ENCODE data around the gene ORMDL1. TPM values are rescaled to one million over a fixed set of nuclear protein-coding genes. Genes with fewer than 3 reads are reported as not detected.

The ORMDL1 gene, protein sequence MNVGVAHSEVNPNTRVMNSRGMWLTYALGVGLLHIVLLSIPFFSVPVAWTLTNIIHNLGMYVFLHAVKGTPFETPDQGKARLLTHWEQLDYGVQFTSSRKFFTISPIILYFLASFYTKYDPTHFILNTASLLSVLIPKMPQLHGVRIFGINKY
- 32.9 and 57.4 TPM in 2 replicates for total RNA-seq

DNA sequence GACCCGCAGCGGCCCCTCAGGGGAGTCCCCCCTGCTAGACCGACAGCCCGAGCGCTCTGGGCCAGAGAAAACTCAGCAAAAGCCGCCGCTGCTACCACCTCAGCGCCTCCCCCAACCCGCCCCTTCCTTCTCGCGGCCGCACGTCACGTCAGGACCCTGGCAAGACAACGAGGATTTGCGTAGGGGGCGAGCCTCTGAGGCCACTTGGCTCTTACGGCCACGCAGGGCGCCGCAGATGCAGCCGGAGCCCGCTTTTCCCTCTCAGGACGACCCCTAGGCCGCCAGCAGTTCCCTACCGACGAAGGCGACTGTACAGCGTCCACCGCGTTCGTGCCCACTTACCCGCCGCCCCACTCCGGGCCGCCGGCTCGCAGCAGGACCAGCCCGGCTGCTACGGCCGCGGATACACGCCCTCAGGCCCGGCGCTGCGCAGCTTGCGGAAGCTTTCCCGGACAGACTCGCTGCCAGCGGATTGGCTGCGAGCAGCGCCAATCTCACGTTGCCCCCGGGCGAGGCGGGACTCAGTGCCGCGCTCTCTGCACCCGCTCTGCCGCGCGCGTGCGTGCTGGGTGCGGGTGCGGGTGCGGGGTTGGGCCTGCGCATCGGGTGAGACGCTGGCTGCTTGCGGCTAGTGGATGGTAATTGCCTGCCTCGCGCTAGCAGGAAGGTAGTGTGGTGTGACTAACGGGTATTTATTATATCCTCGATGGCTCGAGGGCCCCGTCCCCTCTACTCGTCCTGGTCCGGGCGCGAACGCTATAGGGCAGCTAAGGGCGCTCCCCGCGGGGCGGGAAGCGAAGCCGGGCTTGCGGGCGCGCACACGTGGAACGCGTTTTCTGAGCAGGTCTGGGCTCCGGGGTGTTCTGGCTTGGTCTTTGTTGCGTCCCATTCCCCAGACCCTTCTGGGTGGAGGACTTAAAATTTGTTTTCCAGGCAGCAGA lies at the start of gene ORMDL1, which contains the start of gene PMS1:
ORMDL1 (minus strand) TSS at position 413 of the 941 bp plus-strand sequence. CDS start 1,744 bp downstream, outside the sequence.
PMS1 (plus strand) TSS at position 524 of the 941 bp plus-strand sequence. CDS start 7,360 bp downstream, outside the sequence.
- TF ChIP-seq, protein P1, sequence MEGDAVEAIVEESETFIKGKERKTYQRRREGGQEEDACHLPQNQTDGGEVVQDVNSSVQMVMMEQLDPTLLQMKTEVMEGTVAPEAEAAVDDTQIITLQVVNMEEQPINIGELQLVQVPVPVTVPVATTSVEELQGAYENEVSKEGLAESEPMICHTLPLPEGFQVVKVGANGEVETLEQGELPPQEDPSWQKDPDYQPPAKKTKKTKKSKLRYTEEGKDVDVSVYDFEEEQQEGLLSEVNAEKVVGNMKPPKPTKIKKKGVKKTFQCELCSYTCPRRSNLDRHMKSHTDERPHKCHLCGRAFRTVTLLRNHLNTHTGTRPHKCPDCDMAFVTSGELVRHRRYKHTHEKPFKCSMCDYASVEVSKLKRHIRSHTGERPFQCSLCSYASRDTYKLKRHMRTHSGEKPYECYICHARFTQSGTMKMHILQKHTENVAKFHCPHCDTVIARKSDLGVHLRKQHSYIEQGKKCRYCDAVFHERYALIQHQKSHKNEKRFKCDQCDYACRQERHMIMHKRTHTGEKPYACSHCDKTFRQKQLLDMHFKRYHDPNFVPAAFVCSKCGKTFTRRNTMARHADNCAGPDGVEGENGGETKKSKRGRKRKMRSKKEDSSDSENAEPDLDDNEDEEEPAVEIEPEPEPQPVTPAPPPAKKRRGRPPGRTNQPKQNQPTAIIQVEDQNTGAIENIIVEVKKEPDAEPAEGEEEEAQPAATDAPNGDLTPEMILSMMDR (IDR thresholded peaks at IDR 0.05; ENCODE audit: insufficient read depth, low read depth, low read length) = no peak
- peak within 1 kb of the TSS; percentile 87 for H3K4me3 ChIP-seq (ENCODE audit: low read depth, low read length)
- peak; percentile 96 for DNase-seq (ENCODE audit: low read depth)

DNA sequence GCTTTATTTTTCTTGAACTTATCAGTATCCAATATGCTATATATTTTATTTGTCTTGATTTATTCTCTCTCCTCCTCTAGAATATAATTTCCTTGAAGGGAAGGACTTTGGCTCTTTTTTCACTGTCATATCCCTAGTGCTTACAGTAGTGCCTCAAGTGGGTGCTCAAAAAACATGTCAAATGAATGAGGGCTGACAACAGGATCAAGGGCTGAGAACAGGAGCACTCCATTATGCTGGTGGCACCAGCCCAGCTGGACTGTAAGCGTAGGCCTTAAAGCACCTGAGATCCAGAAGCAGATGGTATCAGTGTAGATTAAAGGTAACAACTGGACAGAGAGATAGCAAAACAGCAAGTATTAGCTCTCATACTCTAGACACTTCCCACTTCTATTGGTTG lies 46.4 kb upstream of the ORMDL1 start:
- H3K4me3 ChIP-seq (ENCODE audit: low read depth, low read length) = no peak overlapping the region
- TF ChIP-seq, protein P1 (IDR thresholded peaks at IDR 0.05; ENCODE audit: insufficient read depth, low read depth, low read length) = no peak
- no peak for DNase-seq (ENCODE audit: low read depth)

DNA sequence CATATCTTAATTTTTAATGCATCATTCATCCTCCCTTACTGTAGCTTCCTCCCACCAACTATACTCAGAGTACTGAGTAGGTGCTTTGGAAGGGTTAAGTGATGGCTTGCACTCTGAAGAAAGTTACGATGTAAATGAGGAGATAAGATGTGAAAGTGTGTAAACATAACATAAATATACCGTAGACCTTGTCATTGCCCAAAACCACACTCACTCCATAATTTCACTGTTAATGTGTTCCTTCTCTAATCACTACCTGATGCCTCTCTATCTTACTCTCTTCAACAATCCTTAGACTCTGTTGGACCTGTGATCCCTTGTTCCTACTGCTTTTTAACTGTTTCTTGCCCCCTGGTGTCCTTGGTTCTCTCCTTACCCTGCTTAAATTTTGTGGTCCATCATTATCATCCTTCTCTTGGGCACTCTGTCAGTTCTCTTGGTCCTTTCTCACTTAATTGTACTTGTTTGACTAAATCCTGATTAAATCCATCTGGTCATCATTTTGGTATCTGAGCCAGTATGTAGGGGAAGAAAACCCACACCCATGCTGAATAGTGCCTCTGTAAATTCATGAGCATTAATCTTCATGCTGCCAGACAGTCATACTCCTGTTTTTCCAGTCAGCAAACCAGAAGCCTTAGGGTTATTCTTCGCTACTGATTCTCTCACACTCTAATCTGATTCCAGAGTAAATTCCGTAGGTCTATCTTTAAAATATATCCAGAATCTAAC lies 45.1 kb upstream of the ORMDL1 start:
- H3K4me3 ChIP-seq (ENCODE audit: low read depth, low read length) = no peak overlapping the region
- peak; percentile 61 for DNase-seq (ENCODE audit: low read depth)

DNA sequence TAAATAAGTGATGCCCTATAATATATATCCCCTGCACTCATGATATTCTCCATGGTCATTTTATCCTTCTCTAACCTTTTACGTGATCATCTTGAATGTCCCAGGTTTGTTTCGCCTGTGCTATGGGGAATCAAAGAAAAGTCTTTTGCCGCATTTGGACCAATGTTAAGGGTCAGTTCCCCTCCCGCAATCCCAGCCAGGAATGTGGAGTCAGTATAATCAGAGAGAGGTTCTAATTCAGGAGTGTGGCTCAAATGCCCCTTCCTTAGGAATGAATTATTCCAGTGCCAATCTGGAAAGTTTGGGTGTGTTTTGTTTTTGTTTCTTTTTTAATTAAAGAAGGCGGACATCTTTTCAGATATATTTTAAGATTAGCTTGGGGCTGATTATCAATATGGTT lies 41.9 kb upstream of the ORMDL1 start:
- H3K4me3 ChIP-seq (ENCODE audit: low read depth, low read length) = no peak overlapping the region
- TF ChIP-seq, protein P1 (IDR thresholded peaks at IDR 0.05; ENCODE audit: insufficient read depth, low read depth, low read length) = no peak
- DNase-seq (ENCODE audit: low read depth) = no peak

More for the DNA sequence above, 45.1 kb upstream of the ORMDL1 start:
- TF ChIP-seq, protein P1 (IDR thresholded peaks at IDR 0.05; ENCODE audit: insufficient read depth, low read depth, low read length) = no peak

DNA sequence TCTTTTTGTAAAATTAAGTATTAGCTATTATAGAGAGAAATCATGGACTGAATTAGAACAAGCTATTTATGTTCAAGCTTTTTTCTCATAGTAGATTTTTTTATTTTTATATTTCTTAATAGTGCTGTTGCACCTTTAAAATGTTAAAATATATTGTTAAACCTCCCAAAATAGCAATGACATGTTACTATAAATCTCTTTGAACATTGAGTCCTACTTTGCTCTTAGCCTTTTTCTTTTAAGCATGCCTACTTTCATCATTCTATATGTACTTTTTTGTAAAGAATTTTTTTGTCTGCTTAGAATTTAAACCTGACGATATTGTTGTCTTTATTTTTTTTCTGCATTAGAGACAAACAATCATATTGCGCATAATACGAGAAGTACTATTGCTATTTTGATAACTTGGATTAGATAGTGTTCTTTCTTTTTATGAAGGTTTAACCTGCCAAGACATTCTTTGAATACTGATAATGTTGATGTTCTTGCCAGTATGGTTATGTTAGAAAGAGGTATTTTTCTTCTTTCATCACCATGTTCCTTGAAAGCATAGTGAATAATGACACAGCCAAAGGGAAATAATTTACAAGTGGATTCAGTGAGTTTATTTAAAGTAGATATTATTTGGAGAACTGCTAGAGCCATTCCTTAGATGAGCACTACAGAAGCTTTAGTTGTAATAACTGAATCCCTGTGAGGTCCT lies 40.7 kb upstream of the ORMDL1 start:
- DNase-seq (ENCODE audit: low read depth) = no peak
- TF ChIP-seq, protein P1 (IDR thresholded peaks at IDR 0.05; ENCODE audit: insufficient read depth, low read depth, low read length) = no peak
- H3K4me3 ChIP-seq (ENCODE audit: low read depth, low read length) = no peak overlapping the region

Data from fibroblast of villous mesenchyme (primary cell).